H1 (cell line): ENCODE results near the gene RMND5B. TPM values are rescaled to one million over a fixed set of nuclear protein-coding genes. Genes with fewer than 3 reads are reported as not detected.

Source experiments
- ASH2L ChIP-seq: fragments of 200-600, 300-600 bp; sonication (generic); IDR thresholded peaks from one replicate; pipeline ENCODE4 v1.7.1; 2017; ENCODE audit warnings: low read length
- CHD2 ChIP-seq: IDR thresholded peaks from 2 replicates; pipeline ENCODE4 v1.6.1; 2012; ENCODE audit warnings: low read length, improper control_type of control experiment
- CTCF ChIP-seq, 3 experiments: IDR thresholded peaks; 1 replicate in 2 of 3; 2 replicates in 1 of 3; pipeline versions ENCODE4 v1.5.1 to v1.6.1; 2011; ENCODE audit warnings: low read length in 3 of 3, mild to moderate bottlenecking in 3 of 3, inconsistent platforms in 2 of 3, low read depth in 1 of 3, moderate library complexity in 1 of 3; ENCODE audit not compliant: insufficient read depth in 1 of 3; ENCODE audit errors: control extremely low read depth in 1 of 3
- KDM4A ChIP-seq: IDR thresholded peaks from one replicate; pipeline ENCODE4 v1.7.1; 2012; ENCODE audit warnings: low read depth, mild to moderate bottlenecking, moderate library complexity, low read length, inconsistent platforms; ENCODE audit not compliant: severe bottlenecking
- POU5F1 ChIP-seq: IDR thresholded peaks from 2 replicates; pipeline ENCODE4 v1.6.1; 2011; ENCODE audit warnings: low read depth, mild to moderate bottlenecking, low read length, moderate library complexity
- SP1 ChIP-seq: IDR thresholded peaks from 2 replicates; pipeline ENCODE4 v1.6.1; 2011; ENCODE audit warnings: low read depth, low read length
- SRF ChIP-seq: IDR thresholded peaks from 2 replicates; pipeline ENCODE4 v1.6.1; 2011; ENCODE audit warnings: mild to moderate bottlenecking, low read depth, low read length, moderate library complexity
- USF2 ChIP-seq: IDR thresholded peaks from 2 replicates; pipeline ENCODE4 v1.6.1; 2011; ENCODE audit warnings: low read length, improper control_type of control experiment
- polyA plus RNA-seq, 7 experiments: library from polyadenylated mRNA; depleted of rRNA in 3 of 7; stranded (reverse) in 5 of 7; unstranded in 2 of 7; fragments of >200 nt in 5 of 7; fragments of 200-250 nt in 2 of 7; gene quantifications; 1 replicate in 5 of 7; 2 replicates in 1 of 7; 4 replicates in 1 of 7; pipeline versions ENCODE4 v1.2.1 to v1.2.3, GENCODE V29; 2011 to 2013; ENCODE audit warnings: missing spikeins in 2 of 7, mixed read lengths in 2 of 7
- total RNA-seq: library from RNA; stranded (reverse); fragmentation: NEBNext Ultra II Directional; extraction: Animal tissue kit (Norgen Biotek cat#: 25700); gene quantifications from 2 replicates; pipeline ENCODE4 v1.2.1, GENCODE V29; 2021

RMND5B gene
- total and polyA plus RNA-seq, 2 of the 8 experiments (the other 6 are each of a cell fraction or from before 2014, with no cell fraction given) = 75.9 to 90.2 TPM

GRCh38 chr5:178119915-178120606, 10.8 kb upstream of the RMND5B start (continued):
- TF ChIP-seq CTCF (IDR thresholded peaks at IDR 0.05; ENCODE audit: control extremely low read depth in 1 of 3, insufficient read depth in 1 of 3, low read depth in 1 of 3, low read length in 3 of 3) (no peak), SRF (no peak), USF2 (no peak), SP1 (no peak), POU5F1 (no peak), KDM4A (no peak), CHD2 (no peak), ASH2L (no peak)
